Activated T-helper 1 cell treated with anti-CD3 and anti-CD28 coated beads, Interleukin-12 subunit alpha, Interleukin-12 subunit beta, Interleukin-2, Interleukin-4 antibody, amounts not matched to agents 30 ng/mL and 10 ng/mL and 1 ng/mL, durations not matched to agents 14 hours and 24 hours and 36 hours (primary cell): ENCODE results near the gene LRRK2. TPM values are rescaled to one million over a fixed set of nuclear protein-coding genes. Genes with fewer than 3 reads are reported as not detected.
"Not testable (repeated sequence)": the region's sequence is repeated elsewhere in the genome, so short reads cannot be mapped to it uniquely, and the experiment has no call there.

ENCODE experiments used
- DNase-seq: peaks from one replicate; pipeline ENCODE4 v3.0.0; 2021; ENCODE audit warnings: low spot score
- H3K27ac Mint-ChIP-seq: one replicate; pipeline ENCODE4 v1.8.0; 2021; ENCODE audit warnings: mild to moderate bottlenecking, mixed read lengths
- H3K27me3 Mint-ChIP-seq: one replicate; pipeline ENCODE4 v1.8.0; 2022; ENCODE audit warnings: mild to moderate bottlenecking, moderate library complexity, mixed read lengths; ENCODE audit not compliant: insufficient read depth
- H3K36me3 Mint-ChIP-seq: one replicate; pipeline ENCODE4 v1.8.0; 2021; ENCODE audit warnings: low read depth, mixed read lengths
- H3K4me1 Mint-ChIP-seq: one replicate; pipeline ENCODE4 v1.8.0; 2021; ENCODE audit warnings: low read depth, mixed read lengths
- H3K4me3 Mint-ChIP-seq: one replicate; pipeline ENCODE4 v1.8.0; 2021; ENCODE audit warnings: mild to moderate bottlenecking, moderate library complexity, mixed read lengths
- H3K9me3 Mint-ChIP-seq: one replicate; pipeline ENCODE4 v1.8.0; 2021; ENCODE audit warnings: mixed read lengths
- intact Hi-C: fragments of 100-400 bp; cut with micrococcal nuclease; formaldehyde crosslinking; loops from one replicate; pipeline ENCODE4 v1.15.1; 2024
- total RNA-seq: library from RNA; stranded (reverse); gene quantifications from 2 replicates; pipeline ENCODE4 v1.2.3, GENCODE V29; 2022

Gene LRRK2
- total RNA-seq, 1 donor from 2014 or later, result not detected

DNA sequence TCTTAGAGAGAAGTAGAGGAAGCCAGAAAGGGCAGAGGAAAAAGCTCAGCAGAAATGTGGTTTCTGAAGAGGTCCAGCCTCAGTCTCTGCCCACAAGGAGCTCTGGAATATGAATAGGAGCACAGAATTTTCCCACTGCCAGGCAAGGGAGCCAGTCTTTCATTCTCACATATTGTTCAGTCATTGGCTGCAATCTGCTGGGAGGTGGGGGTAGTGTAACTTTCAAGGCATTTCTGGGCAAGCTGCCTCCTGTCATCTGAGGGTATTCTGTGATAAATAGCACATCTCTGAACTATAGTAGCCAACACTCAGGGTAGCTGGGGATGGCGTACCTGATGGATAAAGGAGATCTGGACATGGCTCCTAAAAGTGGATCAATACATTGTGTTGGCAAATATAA, 127.2 kb downstream of the LRRK2 start:
- Mint-ChIP-seq H3K4me1 (no peaks in the 10 kb centered on the region), H3K4me3 (no peak overlapping the region), H3K9me3 (no peaks in the 10 kb centered on the region), H3K27me3 (no peaks in the 10 kb centered on the region), H3K27ac (no peak overlapping the region), H3K36me3 (no peaks in the 10 kb centered on the region)
- no peak for DNase-seq
- intact Hi-C loops, result no loop called here

- Mint-ChIP-seq H3K27me3 (no peaks in the 10 kb centered on the region), H3K4me3 (no peak overlapping the region), H3K36me3 (no peaks in the 10 kb centered on the region), H3K4me1 (no peaks in the 10 kb centered on the region), H3K27ac (no peak overlapping the region), H3K9me3 (no peaks in the 10 kb centered on the region)
- intact Hi-C loops, result loop anchor here (2.0 kb wide), 1 partner anchor 222 kb away; no protein-coding TSS in a partner anchor
- no peak for DNase-seq
Observed at GRCh38 chr12:40375076-40375475, 150.3 kb downstream of the LRRK2 start.

GRCh38 chr12:40376533-40377267, 151.9 kb downstream of the LRRK2 start:
- Mint-ChIP-seq H3K9me3 (no peaks in the 10 kb centered on the region), H3K4me1 (no peaks in the 10 kb centered on the region), H3K27me3 (no peaks in the 10 kb centered on the region), H3K4me3 (no peak overlapping the region), H3K27ac (no peak overlapping the region), H3K36me3 (no peaks in the 10 kb centered on the region)
- no peak for DNase-seq
- intact Hi-C loops, result no loop called here

GRCh38 chr12:40378691-40379090, 153.9 kb downstream of the LRRK2 start:
- H3K27me3 Mint-ChIP-seq, result no peaks in the 10 kb centered on the region
- intact Hi-C loops, result no loop called here
- no peaks in the 10 kb centered on the region for H3K9me3 Mint-ChIP-seq
- H3K27ac Mint-ChIP-seq, result no peak overlapping the region
- no peak overlapping the region for H3K4me3 Mint-ChIP-seq
- no peak for DNase-seq
- H3K36me3 Mint-ChIP-seq, result no peaks in the 10 kb centered on the region
- H3K4me1 Mint-ChIP-seq, result no peaks in the 10 kb centered on the region

DNA sequence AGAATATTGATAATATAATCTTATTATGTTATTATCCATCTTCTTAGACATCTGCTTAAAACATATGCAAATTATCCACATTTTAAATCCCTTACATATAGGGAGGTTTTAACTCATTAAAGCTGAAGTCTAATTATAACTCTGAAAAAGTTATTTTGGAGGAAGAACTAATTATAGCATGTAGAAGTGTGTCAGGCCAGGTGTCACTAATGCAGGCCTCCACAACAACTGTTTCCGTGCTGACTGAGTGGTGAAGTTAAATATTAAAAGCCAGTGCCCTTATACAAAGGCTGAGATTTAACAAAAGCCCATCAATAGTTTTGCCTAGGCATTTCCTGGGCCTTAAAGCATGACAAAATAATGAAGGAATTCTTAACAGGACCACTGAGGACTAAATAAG, 157.4 kb downstream of the LRRK2 start:
- no peaks in the 10 kb centered on the region for H3K4me1 Mint-ChIP-seq
- no peak overlapping the region for H3K27ac Mint-ChIP-seq
- no peak for DNase-seq
- H3K4me3 Mint-ChIP-seq, result no peak overlapping the region
- intact Hi-C loops, result no loop called here
- no peaks in the 10 kb centered on the region for H3K36me3 Mint-ChIP-seq
- no peaks in the 10 kb centered on the region for H3K9me3 Mint-ChIP-seq
- no peaks in the 10 kb centered on the region for H3K27me3 Mint-ChIP-seq

GRCh38 chr12:40387279-40387678, 162.5 kb downstream of the LRRK2 start:
- H3K4me1 Mint-ChIP-seq, intact Hi-C loops: not testable (repeated sequence)

DNA sequence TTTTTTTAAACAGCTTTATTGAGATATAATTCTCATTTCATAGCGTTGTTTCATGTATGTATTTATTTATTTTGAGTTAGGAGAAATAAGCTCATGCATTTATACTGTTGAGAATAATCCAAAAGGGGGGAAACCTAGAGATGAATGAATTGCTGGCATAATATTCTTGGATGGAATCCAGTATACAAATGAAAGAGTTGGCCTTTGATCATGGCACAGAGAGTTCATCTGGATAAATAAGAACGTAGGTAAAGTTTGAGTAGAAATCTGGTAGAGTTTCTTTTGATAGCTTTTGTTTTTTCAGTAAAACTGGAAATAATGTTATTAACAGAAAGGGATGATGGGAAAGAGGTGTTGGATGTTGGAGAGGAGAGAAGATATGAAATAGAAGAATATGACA, 166.2 kb downstream of the LRRK2 start:
- H3K27ac Mint-ChIP-seq, result no peak overlapping the region
- H3K9me3 Mint-ChIP-seq, result no peaks in the 10 kb centered on the region
- H3K27me3 Mint-ChIP-seq, result no peaks in the 10 kb centered on the region
- no peak for DNase-seq
- no peak overlapping the region for H3K4me3 Mint-ChIP-seq
- no peaks in the 10 kb centered on the region for H3K4me1 Mint-ChIP-seq
- no peaks in the 10 kb centered on the region for H3K36me3 Mint-ChIP-seq
- intact Hi-C loops, result no loop called here

More at GRCh38 chr12:40387279-40387678, 162.5 kb downstream of the LRRK2 start:
- H3K4me3 Mint-ChIP-seq, H3K27ac Mint-ChIP-seq, H3K27me3 Mint-ChIP-seq, H3K9me3 Mint-ChIP-seq, H3K36me3 Mint-ChIP-seq, DNase-seq: not testable (repeated sequence)

GRCh38 chr12:40393026-40393425, 168.2 kb downstream of the LRRK2 start:
- Mint-ChIP-seq H3K4me3 (no peak overlapping the region), H3K36me3 (no peaks in the 10 kb centered on the region), H3K27me3 (no peaks in the 10 kb centered on the region), H3K27ac (no peak overlapping the region), H3K4me1 (no peaks in the 10 kb centered on the region), H3K9me3 (no peaks in the 10 kb centered on the region)
- intact Hi-C loops, result no loop called here
- no peak for DNase-seq

DNA sequence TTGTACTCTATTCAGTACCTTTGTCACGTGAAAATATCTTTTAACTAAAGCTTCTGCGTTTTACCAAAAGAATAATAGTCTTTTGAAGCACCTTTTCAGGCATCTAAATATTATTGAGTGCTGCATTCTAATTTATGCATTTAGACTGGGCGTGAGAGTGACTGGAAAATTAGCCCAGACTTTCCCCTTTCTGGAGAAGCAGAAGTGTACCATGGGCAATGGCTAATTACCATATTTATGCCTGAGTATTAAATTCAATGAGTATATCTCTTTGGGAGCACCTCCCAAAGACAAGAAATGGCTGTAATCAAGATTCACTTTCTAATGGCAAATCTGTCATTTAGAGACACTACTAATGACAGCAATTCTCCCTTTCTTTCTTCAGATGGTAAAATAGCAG, 174.9 kb downstream of the LRRK2 start:
- intact Hi-C loops, result no loop called here
- H3K4me1 Mint-ChIP-seq, result no peaks in the 10 kb centered on the region
- no peak overlapping the region for H3K27ac Mint-ChIP-seq
- no peak for DNase-seq
- no peaks in the 10 kb centered on the region for H3K36me3 Mint-ChIP-seq
- no peaks in the 10 kb centered on the region for H3K9me3 Mint-ChIP-seq
- H3K27me3 Mint-ChIP-seq, result no peaks in the 10 kb centered on the region
- no peak overlapping the region for H3K4me3 Mint-ChIP-seq

DNA sequence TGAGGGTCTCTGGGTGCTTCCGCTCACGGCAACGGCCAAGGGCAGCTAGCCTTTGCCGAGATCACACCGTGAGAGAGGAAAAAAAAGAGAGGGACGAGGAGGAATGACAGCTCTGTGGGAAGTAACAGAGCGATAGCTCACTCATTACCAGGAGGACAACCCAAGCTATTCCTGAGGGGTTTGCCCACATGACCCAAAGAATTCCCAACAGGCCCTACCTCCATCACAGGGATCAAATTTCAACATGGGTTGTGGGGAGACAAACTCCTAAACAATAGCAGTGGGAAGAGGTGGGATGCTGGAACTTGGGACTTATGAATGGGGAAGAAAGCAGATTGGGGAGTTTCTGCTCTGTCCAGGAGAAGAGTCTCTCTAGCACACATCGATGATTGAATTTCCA, 180.6 kb downstream of the LRRK2 start:
- Mint-ChIP-seq H3K9me3 (no peaks in the 10 kb centered on the region), H3K4me3 (no peak overlapping the region), H3K27me3 (no peaks in the 10 kb centered on the region), H3K36me3 (no peaks in the 10 kb centered on the region), H3K27ac (no peak overlapping the region), H3K4me1 (no peaks in the 10 kb centered on the region)
- intact Hi-C loops, result no loop called here
- DNase-seq, result no peak

Other genes with a start within 250 kb of the LRRK2 start
- 2.5 and 2.6 TPM in 2 replicates for gene SLC2A13, start 118.9 kb upstream of the LRRK2 start, total RNA-seq